Gastroesophageal sphincter (tissue), 4 donors: ENCODE data around the gene MCTP1. TPM values are rescaled to one million over a fixed set of nuclear protein-coding genes. Genes with fewer than 3 reads are reported as not detected.

Experiments used
- ATAC-seq: fragments of 150-250 bp; one replicate; pipeline ENCODE4 v1.9.1; 2016; ENCODE audit warnings: mild to moderate bottlenecking, moderate library complexity
- H3K27ac ChIP-seq, 4 donors: fragments of 200-600 bp; sonication (generic) in 3 of 4; 1 replicate in 3 of 4; 2 replicates in 1 of 4; pipeline ENCODE4 v1.5.1; 2016 to 2019
- H3K27me3 ChIP-seq: fragments of 200-600 bp; sonication (generic); one replicate; pipeline ENCODE4 v1.5.1; 2019
- H3K36me3 ChIP-seq, 2 donors: fragments of 200-600 bp; sonication (generic); one replicate each; pipeline ENCODE4 v1.5.1; 2019; ENCODE audit warnings: control low read depth in 1 of 2
- H3K4me1 ChIP-seq, 3 donors: fragments of 200-600 bp; sonication (generic); 1 replicate in 2 of 3; 2 replicates in 1 of 3; pipeline ENCODE4 v1.5.1; 2016 to 2019; ENCODE audit warnings: control low read depth in 2 of 3
- H3K4me3 ChIP-seq, 2 donors: fragments of 200-600 bp; sonication (generic); one replicate each; pipeline ENCODE4 v1.5.1; 2019; ENCODE audit warnings: mild to moderate bottlenecking in 1 of 2, moderate library complexity in 1 of 2
- H3K9me3 ChIP-seq, 3 donors: fragments of 200-600 bp; sonication (generic); one replicate each; pipeline ENCODE4 v1.5.1; 2017 to 2019; ENCODE audit warnings: control low read depth in 2 of 3
- CTCF ChIP-seq, 4 experiments: fragments of 200-600 bp in 2 of 4; fragments of 450-650 bp in 2 of 4; sonication (generic) in 1 of 4; IDR thresholded peaks; one replicate each; pipeline ENCODE4 v1.5.1; 2017 to 2019; ENCODE audit warnings: antibody characterized with exemption in 4 of 4, mild to moderate bottlenecking in 2 of 4, moderate library complexity in 2 of 4
- EP300 ChIP-seq: sonication (generic); formaldehyde crosslinking; IDR thresholded peaks from one replicate; pipeline ENCODE4 v1.6.1; 2017; ENCODE audit warnings: antibody characterized with exemption, mild to moderate bottlenecking
- POLR2A ChIP-seq, 2 donors: fragments of 450-650 bp; IDR thresholded peaks; one replicate each; pipeline ENCODE4 v1.6.1; 2017; ENCODE audit warnings: antibody characterized with exemption in 2 of 2, mild to moderate bottlenecking in 2 of 2, moderate library complexity in 1 of 2
- POLR2AphosphoS5 ChIP-seq: sonication (generic); formaldehyde crosslinking; IDR thresholded peaks from one replicate; pipeline ENCODE4 v1.6.1; 2017; ENCODE audit warnings: antibody characterized with exemption
- WGBS, 2 donors: methylation state at CpG; one replicate each; pipeline ENCODE4 v1.1.5; 2018; ENCODE audit warnings: low coverage in 1 of 2; 5-methylcytosine and 5-hydroxymethylcytosine counted together
- total RNA-seq, 4 donors: library from RNA; depleted of rRNA; stranded (reverse); fragments of >200 nt; gene quantifications; one replicate each; pipeline ENCODE4 v1.1.0, GENCODE V29; 2016

MCTP1 gene
- total RNA-seq, 4 donors from 2014 or later = 13.5 to 57.6 (median 21.9) TPM

GRCh38 chr5:94675965-94676618 lies 608.8 kb downstream of the MCTP1 start:
- no peaks in the 10 kb centered on the region for H3K4me1 ChIP-seq
- H3K9me3 ChIP-seq = no peaks in the 10 kb centered on the region
- ATAC-seq = no peak
- TF ChIP-seq POLR2AphosphoS5 = no peak
- TF ChIP-seq POLR2A (IDR thresholded peaks at IDR 0.05) = no peak
- no peak for TF ChIP-seq EP300
- TF ChIP-seq CTCF (IDR thresholded peaks at IDR 0.05) = no peak
- peaks cover 0 to 34% of the 10 kb centered on the region in 2 donors for H3K36me3 ChIP-seq
- H3K4me3 ChIP-seq = no peak overlapping the region
- 80 to 100% methylated on average over 1 of the region's 4 CpGs for WGBS, 2 donors
- no peaks in the 10 kb centered on the region for H3K27me3 ChIP-seq
- no peak overlapping the region for H3K27ac ChIP-seq

- TF ChIP-seq POLR2A (IDR thresholded peaks at IDR 0.05) = no peak
- no peak for TF ChIP-seq CTCF (IDR thresholded peaks at IDR 0.05)
- TF ChIP-seq EP300 = no peak
- TF ChIP-seq POLR2AphosphoS5 = no peak
- H3K36me3 ChIP-seq = peaks cover 0 to 24% of the 10 kb centered on the region in 2 donors
- H3K4me1 ChIP-seq = no peaks in the 10 kb centered on the region
- WGBS, 2 donors = 100% methylated on average over 1 of the region's 1 CpG
- no peaks in the 10 kb centered on the region for H3K9me3 ChIP-seq
- no peaks in the 10 kb centered on the region for H3K27me3 ChIP-seq
- no peak overlapping the region for H3K27ac ChIP-seq
- ATAC-seq = no peak
- H3K4me3 ChIP-seq = no peak overlapping the region
These were observed 610.2 kb downstream of the MCTP1 start for GRCh38 chr5:94674490-94675382.

GRCh38 chr5:94672746-94673145 lies 612.1 kb downstream of the MCTP1 start:
- WGBS, 2 donors = 42 to 56% methylated on average over 1 of the region's 1 CpG
- H3K27ac ChIP-seq = no peak overlapping the region
- ATAC-seq = no peak
- H3K9me3 ChIP-seq = no peaks in the 10 kb centered on the region
- H3K27me3 ChIP-seq = no peaks in the 10 kb centered on the region
- no peak for TF ChIP-seq POLR2A (IDR thresholded peaks at IDR 0.05)
- TF ChIP-seq CTCF (IDR thresholded peaks at IDR 0.05) = no peak
- TF ChIP-seq POLR2AphosphoS5 = no peak
- no peak for TF ChIP-seq EP300
- no peak overlapping the region for H3K4me3 ChIP-seq
- H3K4me1 ChIP-seq = no peaks in the 10 kb centered on the region
- H3K36me3 ChIP-seq = peaks cover 0 to 22% of the 10 kb centered on the region in 2 donors

GRCh38 chr5:94670726-94671125 lies 614.2 kb downstream of the MCTP1 start:
- ATAC-seq = no peak

More at GRCh38 chr5:94670726-94671125, 614.2 kb downstream of the MCTP1 start:
- peaks cover 0 to 17% of the 10 kb centered on the region in 2 donors for H3K36me3 ChIP-seq
- H3K27me3 ChIP-seq = no peaks in the 10 kb centered on the region
- H3K4me1 ChIP-seq = no peaks in the 10 kb centered on the region
- TF ChIP-seq POLR2AphosphoS5 = no peak
- no peak for TF ChIP-seq CTCF (IDR thresholded peaks at IDR 0.05)
- no peak for TF ChIP-seq EP300
- TF ChIP-seq POLR2A (IDR thresholded peaks at IDR 0.05) = no peak
- WGBS, 2 donors = 83 to 92% methylated on average over 1 of the region's 1 CpG
- no peaks in the 10 kb centered on the region for H3K9me3 ChIP-seq
- H3K27ac ChIP-seq = no peak overlapping the region
- no peak overlapping the region for H3K4me3 ChIP-seq
